Ramos (cell line): ENCODE results near the gene ACTN1.

Source experiments
- in situ Hi-C: fragments of 300-500 bp; cut with MboI; formaldehyde crosslinking; loops from one replicate; pipeline ENCODE4 v1.14.3; 2022; ENCODE audit warnings: low sequenced_read_pairs; ENCODE audit not compliant: unreplicated experiment

The ACTN1 gene

DNA sequence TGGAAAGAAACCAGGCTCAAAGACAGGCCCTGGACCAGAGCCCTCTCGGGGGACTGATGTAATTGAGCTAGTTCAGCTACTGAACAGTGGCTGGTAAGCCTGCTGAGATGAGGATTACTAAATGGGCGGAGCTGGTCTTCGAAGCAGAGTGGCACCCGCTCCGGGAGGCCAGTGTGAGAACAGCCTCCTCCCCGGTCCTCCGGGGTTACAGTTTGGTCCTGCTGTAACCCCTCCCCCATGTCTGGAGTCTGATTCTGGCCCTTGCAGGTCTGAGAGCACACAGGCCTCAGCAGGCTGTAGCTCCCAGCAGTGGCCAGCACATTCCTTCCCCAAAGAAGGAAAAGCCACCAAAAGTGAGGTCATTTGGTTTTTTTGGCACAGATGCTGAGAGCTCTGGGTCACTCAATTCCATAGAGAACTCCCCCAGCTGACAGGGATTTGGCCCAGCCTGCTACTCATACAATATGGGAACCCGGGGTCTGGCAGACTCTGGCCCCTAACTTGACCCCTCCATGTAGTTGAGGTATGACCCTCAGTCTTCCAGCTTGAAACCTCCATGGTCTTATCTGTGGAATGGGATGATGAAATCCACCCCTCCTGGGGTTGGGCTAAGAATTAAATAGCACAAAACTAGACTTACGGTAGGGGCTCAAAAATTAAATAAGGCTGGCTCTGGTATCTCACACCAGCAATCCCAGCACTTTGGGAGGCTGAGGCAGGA is 39.0 kb downstream of the ACTN1 start:
- in situ Hi-C loops = no loop called here

DNA sequence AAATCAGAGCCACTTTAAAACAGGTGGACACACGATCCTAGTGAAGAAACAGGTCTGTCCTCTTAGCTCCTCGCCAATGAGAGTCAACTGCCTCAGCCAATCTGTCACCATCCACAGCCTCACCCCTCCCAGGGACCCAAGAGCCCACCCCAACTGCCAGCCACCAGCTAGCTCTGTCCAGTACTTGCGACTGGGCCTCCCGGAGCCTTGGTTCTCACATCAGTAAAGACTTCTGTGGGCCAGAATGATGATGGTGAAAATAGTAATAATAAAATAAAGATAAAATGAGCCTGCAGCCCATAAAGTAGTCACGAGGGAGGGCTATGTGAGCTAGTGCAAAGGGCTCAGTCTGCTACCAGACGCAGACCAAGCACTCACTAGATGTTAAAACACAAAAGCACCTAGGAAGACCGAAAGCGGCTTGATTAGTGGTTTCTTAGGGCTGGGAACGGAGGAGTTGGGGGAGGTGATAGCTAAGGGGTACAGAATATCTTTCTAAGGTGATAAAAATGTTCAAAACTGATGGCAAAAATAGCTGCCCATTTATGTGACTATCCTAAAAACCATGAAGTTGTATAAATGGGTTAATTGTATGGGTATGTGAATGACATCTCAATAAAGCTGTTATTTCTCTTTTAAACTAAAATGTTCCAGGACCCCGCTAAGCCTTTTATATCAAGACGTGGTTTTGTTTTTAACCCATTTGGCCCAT is 39.8 kb downstream of the ACTN1 start:
- in situ Hi-C loops = no loop called here

DNA sequence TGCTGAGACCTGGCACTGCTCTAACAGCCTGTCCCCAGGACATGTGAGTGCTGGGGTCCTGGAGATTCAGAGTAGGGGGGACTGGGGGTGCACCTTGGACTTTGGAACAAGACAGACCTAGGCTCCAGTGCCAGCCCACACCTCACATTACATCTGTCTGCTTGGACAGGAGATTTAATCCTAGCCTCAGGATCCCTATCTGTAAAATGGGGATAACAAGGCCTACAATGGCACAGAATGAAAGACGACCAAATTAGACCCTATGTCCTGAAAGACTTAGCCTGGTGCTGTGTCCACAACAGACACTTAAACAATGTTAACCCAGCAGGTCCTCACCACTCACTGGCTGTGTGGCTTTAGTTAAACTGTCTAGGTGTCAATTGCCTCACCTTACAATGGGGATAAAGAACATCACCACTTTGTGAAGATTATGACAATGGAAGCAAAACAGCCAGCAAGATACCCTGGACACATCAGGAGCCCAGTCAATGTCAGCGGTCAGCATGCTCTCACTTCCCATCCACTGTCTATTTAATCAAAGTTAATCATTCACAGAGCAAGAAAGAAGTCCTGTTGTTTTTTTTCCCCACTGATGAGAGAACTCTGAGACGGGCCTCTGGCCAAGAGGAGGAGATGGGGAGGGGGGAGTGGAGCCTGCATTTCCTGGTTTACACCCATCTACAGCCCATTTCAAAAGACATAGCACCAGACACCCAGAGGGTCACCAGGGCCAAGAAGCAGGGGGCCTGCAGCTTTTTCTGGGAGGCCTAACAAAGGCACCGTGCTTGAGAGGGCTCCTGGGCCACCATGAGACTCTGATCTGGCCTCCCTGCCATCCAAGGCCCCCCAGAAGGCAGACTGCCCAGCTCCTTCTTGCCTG is 40.6 kb downstream of the ACTN1 start:
- in situ Hi-C loops = no loop called here

DNA sequence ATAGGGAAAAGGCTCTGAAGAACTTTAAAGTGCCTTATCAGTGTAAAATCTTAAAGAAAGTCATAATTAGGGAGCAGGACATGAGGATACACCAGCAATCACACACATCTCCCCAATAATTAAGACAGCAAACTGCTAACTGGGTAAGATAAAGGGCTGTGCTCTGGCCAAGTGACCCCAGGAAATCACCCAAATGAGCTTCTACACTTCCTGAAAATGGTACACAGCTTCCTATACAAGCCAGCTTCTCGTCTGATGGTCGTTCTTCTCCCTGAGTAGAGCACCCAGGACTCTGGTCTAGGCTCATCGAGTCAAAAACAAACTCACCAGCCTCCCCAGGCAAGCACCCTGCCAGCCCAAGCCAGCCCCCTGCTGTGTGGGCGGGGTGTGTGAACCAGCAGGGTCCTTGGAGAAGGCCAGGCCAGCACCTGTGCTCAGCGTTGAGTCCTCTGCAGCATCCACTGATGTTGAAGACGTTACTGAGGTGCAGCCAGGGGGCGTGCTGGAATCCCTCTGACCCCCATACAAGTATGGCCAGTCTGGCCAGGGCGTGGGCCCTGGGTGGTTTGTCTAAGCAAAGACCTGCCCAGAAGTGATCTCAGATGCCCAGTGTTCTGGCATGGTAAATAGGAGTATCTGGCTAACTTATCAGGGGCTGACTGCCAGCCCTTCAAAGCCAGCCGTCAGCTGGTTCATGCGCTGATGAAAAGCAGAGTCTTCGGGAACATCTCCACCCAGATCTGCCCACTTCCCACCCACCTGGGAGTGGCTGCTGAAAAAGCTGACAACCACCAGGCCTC is 41.4 kb downstream of the ACTN1 start:
- in situ Hi-C loops = no loop called here

DNA sequence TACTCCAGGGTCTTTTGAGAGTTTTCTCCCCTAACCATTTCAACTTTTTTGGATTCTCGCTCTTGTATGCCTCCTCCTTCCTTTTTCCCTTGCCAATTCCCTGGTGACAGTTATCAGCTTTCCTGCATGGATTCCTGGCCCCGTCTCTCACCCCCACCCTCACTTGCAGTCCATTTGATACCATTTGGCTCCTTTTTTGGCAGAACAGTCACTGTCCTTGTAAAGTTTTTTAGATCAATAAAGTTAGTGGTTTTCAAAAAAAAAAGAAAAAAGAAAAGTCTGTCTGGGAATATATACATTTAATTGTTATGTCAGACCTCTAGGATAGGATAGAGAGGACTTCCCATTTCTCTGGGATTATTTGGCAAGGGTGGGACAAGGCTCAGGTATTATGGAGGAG is 42.1 kb downstream of the ACTN1 start:
- in situ Hi-C loops = no loop called here

DNA sequence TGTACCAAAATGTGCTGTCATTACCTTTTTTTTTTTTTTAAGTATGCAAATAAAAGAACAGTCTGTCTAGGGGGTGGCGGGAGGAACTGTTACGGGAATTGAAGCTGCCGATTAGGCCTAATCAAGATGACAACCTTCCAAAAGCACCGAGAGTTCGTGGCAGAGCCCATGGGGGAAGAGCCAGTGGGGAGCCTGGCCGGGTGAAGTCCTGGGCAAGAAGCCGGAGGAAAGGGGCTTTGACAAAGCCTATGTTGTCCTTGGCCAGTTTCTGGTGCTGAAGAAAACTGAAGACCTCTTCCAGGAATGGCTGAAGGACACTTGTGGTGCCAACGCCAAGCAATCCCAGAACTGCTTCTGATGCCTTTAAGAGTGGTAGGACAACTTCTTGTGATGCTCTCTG is 42.6 kb downstream of the ACTN1 start:
- in situ Hi-C loops = no loop called here

DNA sequence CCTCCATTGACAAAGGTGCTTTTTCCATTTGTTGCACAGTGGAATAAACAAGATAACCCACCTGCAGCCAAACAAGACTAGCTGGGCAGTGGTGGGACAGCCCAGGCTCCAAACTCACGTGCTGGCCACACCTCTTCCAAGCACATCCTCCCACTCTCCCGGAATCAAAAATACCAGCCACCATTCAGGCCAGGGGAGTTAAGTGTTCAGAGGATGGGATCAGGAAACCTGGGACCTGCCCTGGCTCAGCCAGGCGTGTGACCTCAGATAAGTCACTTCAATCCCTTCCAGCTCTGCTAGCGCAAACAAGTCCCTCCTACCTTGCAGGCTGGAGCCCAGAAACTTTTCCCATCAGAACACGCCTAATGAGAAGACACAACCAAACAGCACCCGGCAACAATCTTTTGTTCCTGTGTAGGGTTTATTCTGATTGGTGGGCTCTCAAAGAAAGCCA is 43.3 kb downstream of the ACTN1 start:
- in situ Hi-C loops = no loop called here

DNA sequence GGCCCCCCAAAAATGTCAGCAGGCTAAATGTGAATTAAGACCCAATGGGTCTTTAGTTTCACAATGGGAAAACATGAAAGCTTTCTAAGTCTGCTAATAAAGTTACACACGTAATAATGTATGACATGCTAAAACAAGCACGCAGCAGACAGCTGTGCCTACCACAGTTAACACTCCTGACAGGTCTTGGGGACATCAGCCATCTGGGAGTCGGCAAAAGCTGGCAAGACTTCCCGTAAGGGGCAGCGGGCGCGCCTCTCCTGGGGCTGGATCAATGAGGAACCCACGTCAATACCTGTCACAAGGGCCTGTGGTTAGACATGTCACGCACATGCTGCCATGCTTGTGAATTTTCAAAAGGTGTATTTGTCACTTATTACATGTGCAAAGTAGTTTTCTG is 45.0 kb downstream of the ACTN1 start:
- in situ Hi-C loops = no loop called here

DNA sequence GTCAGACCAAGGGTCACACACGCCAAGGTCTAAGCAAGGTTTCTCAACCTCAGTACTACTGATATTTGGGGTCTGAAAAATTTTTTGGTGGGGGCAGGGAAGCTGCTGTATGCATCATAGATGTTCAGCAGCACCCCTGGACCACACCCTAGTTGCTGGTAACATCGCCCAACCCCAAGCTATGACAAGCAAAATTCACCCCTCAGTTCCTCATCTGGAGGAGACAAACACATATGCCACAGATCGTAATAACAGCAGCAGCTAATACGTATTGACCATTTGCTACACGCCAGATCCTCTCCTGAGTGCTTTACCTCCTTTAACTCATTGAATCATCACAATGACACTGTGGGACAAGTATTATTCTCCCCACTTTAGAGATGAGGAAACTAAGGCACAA is 46.4 kb downstream of the ACTN1 start:
- in situ Hi-C loops = no loop called here

DNA sequence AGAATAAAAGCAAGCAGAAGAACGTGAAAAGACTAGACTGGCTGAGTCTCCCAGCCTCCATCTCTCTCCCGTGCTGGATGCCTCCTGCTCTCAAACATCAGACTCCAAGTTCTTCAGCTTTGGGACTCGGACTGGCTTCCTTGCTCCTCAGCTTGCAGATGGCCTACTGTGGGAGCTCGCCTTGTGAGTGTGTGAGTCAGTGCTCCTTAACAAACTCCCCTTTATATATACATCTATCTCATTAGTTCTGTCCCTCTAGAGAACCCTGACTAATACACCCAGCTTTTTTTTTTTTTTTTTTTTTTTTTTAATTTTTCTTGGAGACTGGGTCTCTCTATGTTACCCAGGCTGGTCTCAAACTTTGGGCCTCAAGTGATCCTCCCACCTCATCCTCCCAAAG is 46.9 kb downstream of the ACTN1 start:
- in situ Hi-C loops = no loop called here

DNA sequence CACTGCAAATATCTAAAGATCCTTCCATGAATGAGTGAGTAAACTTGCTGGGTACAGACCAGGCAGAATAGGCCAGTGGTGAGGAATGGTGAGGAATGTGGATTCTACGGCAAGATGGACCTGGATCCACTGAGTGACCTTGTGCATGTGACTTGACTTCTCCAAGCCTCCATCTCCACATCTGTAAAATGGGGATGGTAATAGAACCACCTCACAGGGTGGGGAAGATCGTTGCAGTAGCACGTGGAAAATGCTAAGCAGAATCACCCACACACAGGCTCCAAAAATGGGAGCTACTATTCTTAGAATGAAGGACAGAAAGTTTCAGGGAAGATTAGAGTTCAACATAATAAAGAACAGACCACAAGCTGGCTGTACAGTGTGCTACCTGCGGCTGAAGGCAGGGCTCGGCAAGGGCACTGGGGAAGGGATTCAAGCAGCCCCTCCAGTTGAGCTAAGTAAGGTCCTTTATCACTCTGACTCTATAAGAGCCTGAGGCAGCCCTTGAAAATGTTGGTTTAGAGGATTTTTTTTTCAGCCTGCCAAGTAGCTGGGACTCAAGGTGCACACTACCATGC is 47.5 kb downstream of the ACTN1 start:
- in situ Hi-C loops = no loop called here

DNA sequence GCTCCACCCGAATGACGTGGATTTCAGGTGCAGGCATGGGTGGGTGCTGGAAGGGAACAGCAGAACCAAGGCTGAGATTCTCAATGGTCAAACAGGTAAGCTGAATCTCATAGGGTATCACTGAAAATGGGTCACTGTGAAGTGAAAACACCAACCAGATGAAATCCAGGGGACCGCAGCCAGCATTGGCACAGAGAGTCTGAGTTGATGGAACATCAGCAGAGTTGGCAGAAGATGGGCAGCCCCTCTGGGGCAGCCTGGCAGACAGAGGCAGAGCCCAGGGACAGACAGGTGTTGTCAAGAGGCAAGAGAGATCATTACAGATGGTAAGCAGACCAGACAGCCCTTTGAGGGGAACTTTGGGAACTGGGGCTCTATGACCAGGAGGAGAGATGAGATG is 48.0 kb downstream of the ACTN1 start:
- in situ Hi-C loops = no loop called here

DNA sequence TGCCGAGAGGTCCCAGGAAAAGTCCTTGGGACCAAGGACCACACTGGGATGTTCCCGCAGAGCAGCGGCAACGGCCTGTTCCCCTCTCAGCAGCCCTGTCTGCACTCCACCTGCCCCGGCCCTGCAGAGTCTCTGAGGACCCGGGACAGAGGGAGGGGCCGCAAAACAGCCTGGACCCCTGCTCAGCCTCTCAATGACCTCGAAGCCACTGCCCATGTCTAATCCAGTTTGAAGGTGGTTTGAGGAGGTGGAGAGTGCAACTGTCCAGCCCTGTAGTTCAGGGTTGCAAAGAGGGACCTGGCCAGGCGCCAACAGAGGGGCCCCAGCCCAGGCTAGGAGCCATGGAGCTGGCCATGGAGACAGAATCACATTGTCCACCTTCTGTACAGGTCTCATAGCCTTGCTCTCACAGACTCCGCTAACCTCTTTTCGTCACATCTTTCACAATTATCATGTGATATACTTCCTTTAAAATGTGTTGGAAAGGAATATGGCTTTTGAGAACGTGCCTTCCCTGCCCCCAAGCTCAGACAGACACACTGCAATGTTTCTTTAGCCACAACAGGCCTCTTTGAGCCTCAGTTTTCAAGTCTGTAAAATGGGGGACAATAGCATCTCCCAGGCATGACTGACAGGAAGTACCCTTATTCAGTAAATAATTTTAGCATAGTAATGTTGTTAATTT is 49.3 kb downstream of the ACTN1 start:
- in situ Hi-C loops = no loop called here

DNA sequence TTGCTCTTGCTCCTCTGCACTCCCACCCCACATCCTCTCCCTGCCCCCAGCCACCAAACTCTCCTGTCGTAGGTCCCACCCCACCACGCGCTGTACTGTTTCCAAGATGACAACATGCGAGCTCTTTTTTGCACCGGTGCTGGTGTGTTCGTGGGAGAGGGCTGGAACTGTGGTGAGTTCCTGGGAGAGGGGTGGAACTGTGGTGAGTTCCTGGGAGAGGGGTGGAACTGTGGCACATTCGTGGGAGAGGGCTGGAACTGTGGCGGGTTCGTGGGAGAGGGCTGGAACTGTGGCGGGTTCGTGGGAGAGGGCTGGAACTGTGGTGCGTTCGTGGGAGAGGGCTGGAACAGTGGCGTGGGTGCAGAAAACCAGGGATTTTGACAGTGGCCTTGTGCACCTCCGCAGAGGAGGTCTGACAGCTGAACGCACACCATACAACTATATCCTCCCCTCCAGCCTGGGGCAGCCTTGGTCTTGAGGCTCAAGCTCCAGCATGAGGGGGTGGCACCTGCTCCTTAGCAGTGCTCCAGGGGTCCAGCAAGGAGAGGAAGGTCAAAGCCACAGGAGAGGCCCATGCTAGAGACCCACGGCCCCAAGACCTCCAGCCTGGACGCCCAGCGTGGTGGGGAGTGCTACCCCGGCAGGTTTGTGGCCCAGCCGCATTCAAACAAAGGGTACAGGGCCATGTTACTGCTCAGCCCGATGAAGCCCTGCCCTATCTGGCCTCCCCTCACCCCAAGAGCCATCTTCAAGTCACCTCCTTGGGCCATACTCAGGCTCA is 50.1 kb downstream of the ACTN1 start:
- in situ Hi-C loops = no loop called here

DNA sequence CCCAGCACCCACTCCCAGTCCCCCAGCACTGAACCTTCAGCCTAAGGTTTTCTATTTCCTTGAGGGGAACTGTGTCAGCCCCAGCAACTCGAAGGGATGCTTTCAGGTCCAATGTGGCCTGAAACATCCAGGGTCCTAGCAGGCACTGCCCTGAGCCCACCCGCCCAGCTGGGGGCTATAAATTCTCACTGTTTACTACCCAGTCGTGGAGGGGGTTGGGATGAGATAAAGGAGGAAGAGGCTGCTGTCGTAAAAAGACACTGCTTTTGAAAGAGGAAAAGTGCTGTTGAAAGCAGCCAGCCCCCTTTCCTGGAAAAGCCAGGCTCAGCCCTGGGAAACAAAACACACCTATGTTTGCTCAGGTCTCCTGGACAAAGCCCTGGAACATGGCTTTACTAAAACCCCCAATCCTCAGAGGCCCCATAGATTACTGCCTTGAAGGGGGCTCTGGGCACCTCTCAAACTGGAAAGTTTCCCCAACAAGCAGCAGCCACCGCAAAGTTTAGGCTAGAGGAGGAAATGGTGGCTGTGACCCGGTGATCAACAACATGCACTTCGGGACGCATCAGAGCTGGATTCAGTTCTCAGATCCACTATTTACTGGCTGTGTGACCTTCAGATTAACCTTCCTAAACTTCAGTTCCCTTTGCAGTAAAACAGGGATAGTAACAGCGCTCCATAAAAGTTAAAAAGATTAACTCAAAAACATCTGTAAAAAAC is 51.0 kb downstream of the ACTN1 start:
- in situ Hi-C loops = no loop called here

DNA sequence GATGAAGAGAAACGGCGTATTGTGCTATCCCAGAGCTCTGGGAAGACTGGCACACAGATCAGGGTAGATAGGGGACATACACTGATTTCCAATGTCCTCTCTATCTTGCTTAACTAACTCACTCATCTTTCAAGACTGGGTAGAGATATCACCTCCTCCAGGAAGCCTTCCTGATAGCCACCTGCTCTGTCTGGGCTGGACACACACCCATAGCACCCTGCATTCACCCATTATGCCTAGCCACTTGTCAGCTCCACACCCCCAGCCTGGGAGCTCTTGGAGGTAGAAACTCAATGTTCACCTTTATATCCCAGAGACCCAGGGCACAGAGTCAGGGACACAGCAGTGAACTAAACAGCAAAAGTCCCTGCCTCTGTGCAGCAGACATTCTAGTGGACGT is 52.0 kb downstream of the ACTN1 start:
- in situ Hi-C loops = no loop called here

DNA sequence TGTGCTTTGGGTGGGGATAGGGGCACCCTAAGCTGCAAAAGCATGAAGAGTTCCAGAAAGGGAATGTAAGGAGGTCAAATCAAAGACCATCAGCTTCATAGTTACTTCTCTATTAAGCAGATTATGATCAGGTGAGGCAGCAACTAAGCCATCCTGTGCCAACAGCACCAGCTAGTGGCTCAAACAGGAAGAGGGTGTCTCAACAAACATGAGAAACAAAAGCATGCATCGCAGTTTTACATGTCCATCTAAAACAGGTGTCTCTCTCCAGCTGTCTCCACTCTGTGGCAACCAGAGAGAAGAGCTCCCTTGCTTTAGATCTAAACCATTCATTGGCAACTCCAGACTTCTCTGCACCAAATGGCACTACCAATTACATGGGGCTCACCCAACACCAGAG is 52.9 kb downstream of the ACTN1 start:
- in situ Hi-C loops = no loop called here

DNA sequence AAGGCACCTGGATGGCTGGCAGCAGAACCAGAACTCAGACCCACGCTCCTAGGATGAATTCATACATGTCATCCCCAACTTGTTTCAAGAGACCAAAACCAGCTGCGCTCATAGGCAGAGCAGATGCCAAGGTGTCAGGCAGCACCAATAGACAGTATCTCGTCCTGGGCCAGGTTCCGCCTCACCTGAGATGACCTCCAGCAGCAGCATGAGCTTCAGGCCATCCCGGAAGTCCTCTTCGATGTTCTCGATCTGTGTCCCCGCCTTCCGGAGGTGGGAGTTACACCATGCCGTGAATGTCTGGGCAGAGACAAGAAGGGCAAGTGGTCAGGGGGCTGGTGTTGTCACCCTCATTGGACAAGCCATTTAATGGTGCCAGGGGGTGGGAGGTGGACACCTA is 53.7 kb downstream of the ACTN1 start:
- in situ Hi-C loops = no loop called here
